Measurements from ENCODE around the gene SLC7A1. TPM values are rescaled to one million over a fixed set of nuclear protein-coding genes. Genes with fewer than 3 reads are reported as not detected.
"Not testable (repeated sequence)": the region's sequence is repeated elsewhere in the genome, so short reads cannot be mapped to it uniquely, and the experiment has no call there.

SLC7A1 gene
- total RNA-seq: 34.6 TPM

DNA sequence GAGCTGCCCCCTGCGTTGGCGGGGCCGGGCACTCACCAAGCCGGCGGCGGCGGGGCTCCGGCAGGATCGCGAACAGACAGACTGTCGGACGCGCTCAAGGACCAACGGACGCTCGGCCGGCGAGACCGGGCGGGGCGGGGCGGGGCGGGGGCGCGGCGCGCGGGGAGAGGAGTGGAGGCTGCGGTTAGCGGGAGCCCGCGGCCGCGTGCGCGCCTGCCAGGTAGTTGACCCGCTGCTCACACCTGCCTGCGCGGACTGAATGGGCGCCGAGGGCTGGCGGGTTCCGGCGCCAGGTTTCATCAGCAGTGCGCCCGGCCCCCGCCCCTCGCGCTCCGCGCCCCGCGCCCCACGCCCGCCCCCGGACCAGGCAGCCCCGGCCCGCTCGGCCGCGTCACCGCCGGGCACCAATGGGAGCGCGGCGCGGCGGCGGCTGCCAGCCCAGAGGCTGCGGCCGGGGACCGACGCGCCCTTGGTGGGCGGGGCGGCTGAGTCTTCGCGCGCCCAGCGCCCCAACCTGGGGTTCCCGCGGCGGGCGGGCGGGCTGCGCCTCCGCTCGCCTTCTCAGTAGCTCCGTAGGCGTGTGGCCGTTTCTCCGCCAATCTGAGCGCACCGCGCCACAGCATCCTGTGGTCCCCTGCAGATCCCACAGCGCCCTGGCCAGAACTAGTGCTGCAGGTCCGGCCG lies at the start of gene SLC7A1:
Gene SLC7A1 (minus strand): TSS at position 309 of the 684 bp plus-strand sequence. CDS start 59,500 bp downstream, outside the sequence.
- ATAC-seq (peak; percentile 84), DNase-seq (ENCODE audit: low spot score) (peak; percentile 80)
- intact Hi-C loops (cut with DNase I): no loop called here

- intact Hi-C loops (cut with DNase I): no loop called here
- DNase-seq (ENCODE audit: low spot score) (no peak), ATAC-seq (no peak)
Observed at GRCh38 chr13:29640665-29641064, 45.2 kb upstream of the SLC7A1 start.

DNA sequence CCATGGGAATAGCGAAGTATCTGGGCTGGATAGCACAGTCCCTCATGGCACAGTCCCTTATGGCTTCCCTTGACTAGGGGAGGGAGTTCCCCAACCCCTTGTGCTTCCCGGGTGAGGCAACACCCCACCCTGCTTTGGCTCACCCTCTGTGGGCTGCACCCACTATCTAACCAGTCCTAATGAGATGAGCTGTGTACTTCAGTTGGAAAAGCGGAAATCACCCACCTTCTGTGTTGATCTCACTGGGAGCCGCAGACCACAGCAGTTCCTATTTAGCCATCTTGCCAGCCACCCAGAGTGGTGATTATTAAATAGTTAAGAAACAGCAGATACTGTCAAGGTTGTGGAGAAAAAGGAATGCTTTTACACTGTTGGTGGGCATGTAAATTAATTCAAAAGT lies 41.3 kb upstream of the SLC7A1 start:
- ATAC-seq; intact Hi-C loops (cut with DNase I); DNase-seq (ENCODE audit: low spot score): not testable (repeated sequence)

GRCh38 chr13:29624997-29625396 lies 29.5 kb upstream of the SLC7A1 start:
- ATAC-seq (no peak), DNase-seq (ENCODE audit: low spot score) (no peak)
- intact Hi-C loops (cut with DNase I): no loop called here

DNA sequence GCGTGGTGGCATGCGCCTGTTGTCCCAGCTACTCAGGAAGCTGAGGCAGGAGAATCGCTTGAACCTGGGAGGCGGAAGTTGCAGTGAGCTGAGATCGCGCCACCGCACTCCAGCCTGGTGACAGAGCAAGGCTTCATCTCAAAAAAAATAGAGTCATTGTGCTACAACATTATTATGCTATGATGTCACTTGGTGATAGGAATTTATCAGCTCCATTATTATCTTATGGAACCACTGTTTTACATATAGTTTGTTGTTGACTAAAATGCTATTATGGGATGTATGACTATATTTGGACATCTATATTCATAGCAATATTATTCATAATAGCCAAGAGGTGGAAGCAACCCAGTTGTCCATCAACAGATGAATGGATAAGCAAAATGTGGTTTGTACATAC lies 26.4 kb upstream of the SLC7A1 start:
- ATAC-seq: no peak
- no peak for DNase-seq (ENCODE audit: low spot score)
- intact Hi-C loops (cut with DNase I): no loop called here

DNA sequence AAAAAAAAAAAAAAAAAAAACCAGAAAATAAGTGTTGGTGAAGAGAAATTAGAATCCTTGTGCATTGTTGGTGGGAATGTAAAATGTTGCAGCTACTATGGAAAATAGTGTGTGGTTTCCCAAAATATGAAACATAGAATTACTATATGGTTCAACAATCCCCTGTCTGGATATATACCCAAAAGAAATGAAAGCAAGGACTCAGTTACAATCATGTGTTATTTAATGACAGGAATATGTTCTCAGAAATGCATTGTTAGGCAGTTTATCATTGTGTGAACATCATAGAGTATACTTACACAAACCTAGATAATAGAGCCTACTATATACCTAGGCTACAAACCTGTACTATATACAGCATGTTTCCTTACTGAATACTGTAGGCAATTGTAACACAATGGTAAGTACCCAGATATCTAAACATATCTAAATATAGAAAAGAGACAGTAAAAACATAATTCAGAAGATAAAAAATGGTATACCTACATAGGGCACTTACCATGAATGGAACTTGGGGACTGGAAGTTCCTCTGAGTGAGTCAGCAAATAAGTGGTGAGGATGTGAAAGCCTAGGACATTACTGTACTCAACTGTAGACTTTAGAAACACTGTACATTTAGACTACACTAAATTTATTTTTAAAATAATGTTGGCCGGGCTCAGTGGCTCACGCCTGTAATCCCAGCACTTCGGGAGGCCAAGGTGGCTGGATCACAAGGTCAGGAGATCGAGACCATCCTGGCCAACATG lies 25.7 kb upstream of the SLC7A1 start:
- DNase-seq (ENCODE audit: low spot score) (no peak), ATAC-seq (no peak)
- intact Hi-C loops (cut with DNase I): no loop called here

GRCh38 chr13:29619995-29620394 lies 24.5 kb upstream of the SLC7A1 start:
- no peak for DNase-seq (ENCODE audit: low spot score)
- ATAC-seq: no peak
- intact Hi-C loops (cut with DNase I): no loop called here

- intact Hi-C loops (cut with DNase I): no loop called here
- DNase-seq (ENCODE audit: low spot score) (no peak), ATAC-seq (no peak)
Observed at GRCh38 chr13:29613101-29613500, 17.6 kb upstream of the SLC7A1 start.

- DNase-seq (ENCODE audit: low spot score): no peak
- ATAC-seq: no peak
- intact Hi-C loops (cut with DNase I): no loop called here
Observed at GRCh38 chr13:29607465-29607864, 12.0 kb upstream of the SLC7A1 start.

DNA sequence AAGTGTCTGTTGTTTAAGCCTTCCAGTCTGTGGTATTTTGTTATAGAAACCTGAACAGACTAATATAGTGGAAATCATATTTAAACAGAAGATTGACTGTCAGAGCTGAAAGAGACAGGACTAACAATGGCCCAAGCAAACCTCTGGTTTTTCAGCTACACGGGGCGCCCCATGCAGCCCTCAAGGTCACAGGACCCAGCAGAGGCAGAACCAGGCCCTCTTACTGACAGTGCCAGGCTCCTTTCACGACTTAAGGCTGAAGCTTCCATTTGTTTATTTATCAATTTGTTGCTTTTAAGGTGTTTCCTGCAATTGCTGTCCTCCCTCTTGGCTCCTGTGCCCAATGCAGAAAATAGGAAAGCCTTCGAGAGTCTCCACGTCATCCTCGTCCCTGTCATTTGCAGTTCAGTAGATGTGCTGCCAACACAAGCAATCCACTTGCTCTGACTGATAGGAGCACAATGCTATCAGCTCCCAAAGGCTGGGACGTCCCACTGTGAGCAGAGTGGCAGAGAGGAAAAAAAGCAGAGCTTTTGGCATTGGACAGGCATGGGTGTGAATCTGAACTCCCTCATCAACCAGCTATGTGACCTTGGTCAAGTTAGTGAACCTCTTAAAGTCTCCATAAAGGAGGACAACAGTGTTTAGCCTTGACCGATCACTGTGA lies 10.5 kb upstream of the SLC7A1 start:
- no peak for ATAC-seq
- intact Hi-C loops (cut with DNase I): no loop called here
- DNase-seq (ENCODE audit: low spot score): no peak

- ATAC-seq (no peak), DNase-seq (ENCODE audit: low spot score) (no peak)
- intact Hi-C loops (cut with DNase I): no loop called here
Observed at GRCh38 chr13:29598321-29598720, 2.8 kb upstream of the SLC7A1 start.

GRCh38 chr13:29597706-29598105 lies 2.2 kb upstream of the SLC7A1 start:
- DNase-seq (ENCODE audit: low spot score): no peak
- intact Hi-C loops (cut with DNase I): no loop called here
- no peak for ATAC-seq

GRCh38 chr13:29597246-29597645 lies 1.8 kb upstream of the SLC7A1 start:
- intact Hi-C loops (cut with DNase I): no loop called here

DNA sequence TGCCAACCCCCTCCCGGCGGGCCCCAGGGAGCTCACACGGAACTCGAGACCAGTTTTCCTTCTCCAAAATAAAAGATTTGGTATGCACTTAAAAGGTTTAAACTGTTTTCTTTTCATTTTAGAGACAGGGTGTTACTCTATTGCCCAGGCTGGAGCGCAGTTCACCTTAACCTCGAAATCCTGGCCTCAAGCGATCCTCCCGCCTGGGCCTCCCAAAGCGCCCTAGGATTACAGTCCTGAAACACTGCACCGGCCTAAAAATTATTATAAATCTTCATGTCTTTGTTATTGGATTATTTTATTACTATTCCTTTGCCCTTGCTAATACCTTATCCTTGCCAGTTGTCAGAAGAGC lies 553 bp upstream of the SLC7A1 start:
- DNase-seq (ENCODE audit: low spot score) (no peak), ATAC-seq (no peak)
- intact Hi-C loops (cut with DNase I): no loop called here

More at GRCh38 chr13:29597246-29597645, 1.8 kb upstream of the SLC7A1 start:
- DNase-seq (ENCODE audit: low spot score) (no peak), ATAC-seq (no peak)

DNA sequence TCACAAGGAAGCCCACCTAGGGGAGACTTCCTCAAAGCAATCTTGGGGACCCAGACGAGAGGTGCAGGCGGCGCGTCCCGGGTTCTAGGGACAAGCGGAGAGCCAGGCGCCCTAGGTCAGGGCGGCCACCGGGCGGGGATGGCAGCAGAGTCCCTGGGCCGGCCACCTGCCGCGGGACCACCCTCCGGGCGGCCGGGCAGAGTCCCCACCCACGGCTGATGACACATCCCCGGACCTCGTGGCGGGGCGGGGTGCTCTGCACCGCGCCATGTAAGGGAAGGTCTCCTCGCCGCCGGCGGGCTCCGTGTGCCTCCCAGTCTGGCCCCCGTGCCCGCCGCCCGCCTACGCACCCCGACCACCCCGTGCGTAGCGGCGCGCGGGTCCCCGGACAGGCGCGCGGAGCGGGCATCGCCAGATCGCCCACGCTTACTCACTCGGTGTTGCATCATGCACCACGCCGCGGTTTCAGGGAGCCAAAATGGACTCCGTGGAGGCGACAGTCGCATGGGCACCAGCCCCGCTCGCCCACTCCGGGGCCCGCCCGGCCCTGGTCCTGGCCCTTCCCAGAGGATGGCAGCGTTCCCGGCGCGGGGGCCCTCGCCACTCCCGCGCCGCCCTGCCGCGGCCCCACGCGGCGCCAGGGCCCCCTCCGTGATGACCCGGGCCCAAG lies 643 bp downstream of the SLC7A1 start:
- DNase-seq (ENCODE audit: low spot score) (peak; percentile 80), ATAC-seq (peak; percentile 64)
- intact Hi-C loops (cut with DNase I): no loop called here

DNA sequence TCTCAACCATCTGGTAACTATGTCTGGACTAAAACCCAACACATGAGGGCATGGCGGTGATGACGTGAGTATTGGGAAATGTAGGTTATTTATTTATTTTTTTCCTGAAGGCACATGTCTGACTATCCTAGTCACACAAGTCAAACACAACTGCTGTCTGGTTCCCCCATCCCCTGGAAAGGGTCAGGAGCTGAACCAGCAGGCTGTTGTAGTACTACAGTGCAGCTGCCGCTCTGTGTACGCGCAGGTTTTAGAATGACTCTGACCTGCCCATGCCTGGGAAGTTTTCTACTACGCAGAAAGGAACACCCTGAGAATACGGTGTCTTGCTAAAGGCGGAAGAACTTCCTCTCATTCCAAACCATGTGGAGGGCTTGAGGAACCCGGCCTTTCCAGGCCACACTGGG lies 1.2 kb downstream of the SLC7A1 start:
- no peak for DNase-seq (ENCODE audit: low spot score)
- intact Hi-C loops (cut with DNase I): no loop called here
- ATAC-seq: peak; percentile 47

DNA sequence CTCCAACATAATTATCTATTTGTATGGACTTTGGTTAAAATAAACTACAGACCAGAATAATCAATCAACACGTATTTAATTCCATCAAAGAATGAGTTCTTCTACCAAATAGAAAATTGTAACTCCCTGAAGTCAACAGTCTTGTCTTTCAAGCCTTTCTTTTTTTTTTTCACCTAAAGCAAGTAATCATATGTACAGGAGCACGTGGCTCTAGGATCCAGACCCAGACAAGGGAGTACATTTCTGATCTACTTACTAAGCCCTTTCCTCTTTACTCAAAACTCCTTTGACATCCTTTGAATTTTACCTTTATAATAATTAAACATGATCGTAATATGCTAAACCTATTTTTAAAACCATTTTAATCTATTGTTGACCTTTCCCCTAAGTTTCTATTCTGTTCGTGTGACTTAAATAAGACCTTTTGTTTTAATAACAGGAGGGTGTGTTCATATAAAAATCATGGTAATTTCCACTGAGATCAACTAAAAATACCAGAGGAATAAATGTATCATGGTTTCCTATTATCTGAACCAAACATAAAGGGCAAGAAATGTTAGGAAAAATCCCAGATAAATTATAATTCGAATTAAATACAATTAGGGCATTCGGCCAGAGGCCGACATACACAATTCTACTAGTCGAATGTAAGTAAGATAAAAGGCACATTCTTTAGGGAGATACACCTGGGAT lies 1.7 kb downstream of the SLC7A1 start:
- no peak for DNase-seq (ENCODE audit: low spot score)
- intact Hi-C loops (cut with DNase I): no loop called here
- ATAC-seq: no peak

DNA sequence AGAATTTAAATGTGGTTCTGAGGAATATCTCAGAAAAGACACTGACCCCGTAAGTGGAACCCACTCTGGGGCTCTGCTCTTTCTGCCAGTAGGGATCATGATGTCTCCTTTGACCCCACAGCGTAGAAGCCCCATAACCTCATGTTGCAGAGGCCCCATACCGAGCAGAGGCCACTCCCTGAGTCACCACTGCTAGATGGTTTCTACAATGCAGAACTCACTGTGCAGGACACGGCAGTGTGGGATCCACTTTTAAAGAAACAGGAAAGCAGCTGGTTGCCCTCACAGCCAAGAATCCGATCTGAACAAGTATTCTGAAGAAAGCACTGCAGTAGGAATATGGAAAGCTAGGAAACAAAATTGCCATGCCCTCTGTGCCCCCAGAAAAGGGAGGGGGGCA lies 4.2 kb downstream of the SLC7A1 start:
- intact Hi-C loops (cut with DNase I): no loop called here
- DNase-seq (ENCODE audit: low spot score) (no peak), ATAC-seq (no peak)

DNA sequence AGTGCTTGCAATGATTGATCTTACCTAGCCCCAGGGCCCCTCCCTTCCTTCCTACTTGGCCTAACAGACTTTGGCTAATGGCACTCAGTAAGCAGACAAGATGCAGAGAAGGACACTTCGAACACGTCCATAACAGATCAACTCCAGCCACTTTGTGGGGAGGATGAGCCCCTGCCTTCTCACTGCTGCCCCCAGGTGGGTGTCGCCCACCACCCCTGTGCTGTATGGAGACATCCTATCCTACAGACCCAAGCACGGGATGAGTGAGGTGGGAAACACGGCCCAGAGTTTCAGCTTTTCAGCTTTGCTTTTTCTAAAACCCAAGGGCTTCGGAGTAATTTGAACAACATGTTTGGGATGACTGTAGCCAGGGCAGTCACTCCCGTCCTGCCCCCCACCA lies 5.5 kb downstream of the SLC7A1 start:
- DNase-seq (ENCODE audit: low spot score): no peak
- no peak for ATAC-seq
- intact Hi-C loops (cut with DNase I): no loop called here
